GM18858 (cell line): Measurements from ENCODE around the gene TEX22.

Experiments
- ATAC-seq: cut with Tn5 transposase; IDR thresholded peaks from one replicate; pipeline ENCODE4 v1.9.1; 2021; ENCODE audit not compliant: unreplicated experiment

Gene TEX22

GRCh38 chr14:105455086-105455640 is 56.8 kb downstream of the TEX22 start:
- no peak for ATAC-seq

DNA sequence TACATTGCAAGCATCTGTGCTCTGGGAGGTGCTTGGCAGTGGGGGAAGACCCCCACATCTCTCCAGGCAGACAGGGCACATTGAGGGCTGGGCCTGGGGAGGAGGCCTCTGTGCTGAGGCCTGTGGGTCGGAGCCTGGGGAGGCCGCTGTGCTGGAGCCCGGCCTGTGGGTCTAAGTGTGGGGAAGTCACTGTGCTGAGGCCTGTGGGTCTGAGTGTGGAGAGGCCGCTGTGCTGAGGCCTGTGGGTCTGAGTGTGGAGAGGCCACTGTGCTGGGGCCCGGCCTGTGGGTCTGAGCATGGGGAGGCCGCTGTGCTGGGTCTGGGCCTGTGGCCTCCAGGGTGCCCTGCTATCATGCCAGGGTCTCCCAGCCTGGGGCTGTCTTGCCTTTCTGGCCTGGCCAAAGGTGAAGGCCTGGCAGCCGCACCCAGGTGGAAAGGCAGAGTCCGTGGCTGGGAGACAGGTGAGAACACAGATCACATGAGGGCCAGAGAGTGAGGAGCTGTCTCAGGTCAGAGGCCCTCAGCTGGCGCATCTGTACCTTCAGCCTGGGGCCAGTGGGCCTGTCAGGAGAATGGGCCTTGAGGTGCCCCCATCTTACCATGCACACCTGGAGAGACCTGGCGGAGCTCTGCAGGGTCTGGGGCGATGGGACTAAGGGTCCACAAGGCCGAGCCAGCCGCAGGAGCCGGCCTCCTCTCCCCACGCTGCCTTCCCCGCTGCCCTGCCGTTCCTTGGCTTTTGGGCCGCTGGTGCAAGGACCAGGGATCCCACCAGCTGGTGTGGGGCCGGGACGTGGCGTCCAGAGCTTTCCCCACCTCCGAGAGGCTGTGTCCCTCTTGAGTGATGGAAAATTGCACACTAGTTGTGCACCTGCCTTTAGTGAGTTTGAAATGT is 57.7 kb downstream of the TEX22 start:
- ATAC-seq = no peak

DNA sequence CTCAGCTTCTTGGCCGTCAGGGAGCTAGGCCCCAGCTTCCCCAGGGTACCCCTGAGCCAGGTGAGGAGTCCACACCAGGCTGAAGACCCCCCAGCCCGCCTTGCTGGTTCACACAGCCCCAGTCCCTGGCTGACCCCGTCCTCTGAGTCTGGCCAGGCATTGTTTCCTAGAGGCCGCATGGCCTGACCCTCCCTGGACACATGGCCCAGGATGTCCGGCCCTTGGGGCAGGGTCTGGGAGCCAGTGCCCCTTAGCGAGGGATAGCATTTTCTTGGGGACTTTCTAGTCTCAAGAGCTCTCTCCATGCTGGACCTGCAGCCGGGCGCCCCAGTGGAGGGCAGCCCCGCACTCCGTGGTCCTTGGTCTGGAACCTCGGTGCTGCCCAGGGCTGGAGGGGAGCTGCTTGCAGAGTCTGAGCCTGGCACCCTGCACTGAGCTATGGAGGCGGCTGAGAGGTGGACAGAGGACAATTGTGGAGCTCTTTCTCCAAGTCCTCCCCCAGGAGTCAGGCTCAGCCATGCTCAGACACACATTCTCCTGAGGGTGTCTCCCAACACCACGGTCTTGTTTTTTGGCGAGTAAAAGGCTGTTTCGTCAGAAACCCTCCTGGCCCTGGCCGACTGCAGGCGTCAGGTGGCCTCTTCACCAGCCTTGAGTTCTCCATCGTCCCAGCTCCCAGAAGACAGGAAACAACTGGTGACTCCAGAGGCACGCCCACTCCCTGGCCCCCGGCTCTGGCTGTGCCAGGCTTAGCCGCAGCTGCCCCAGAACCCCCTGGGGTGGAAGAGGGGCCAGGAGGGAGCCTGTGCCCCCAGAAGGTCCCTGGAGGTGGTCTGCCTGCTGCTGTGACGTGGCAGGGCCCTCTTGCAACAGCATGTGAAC is 58.6 kb downstream of the TEX22 start:
- ATAC-seq = no peak

DNA sequence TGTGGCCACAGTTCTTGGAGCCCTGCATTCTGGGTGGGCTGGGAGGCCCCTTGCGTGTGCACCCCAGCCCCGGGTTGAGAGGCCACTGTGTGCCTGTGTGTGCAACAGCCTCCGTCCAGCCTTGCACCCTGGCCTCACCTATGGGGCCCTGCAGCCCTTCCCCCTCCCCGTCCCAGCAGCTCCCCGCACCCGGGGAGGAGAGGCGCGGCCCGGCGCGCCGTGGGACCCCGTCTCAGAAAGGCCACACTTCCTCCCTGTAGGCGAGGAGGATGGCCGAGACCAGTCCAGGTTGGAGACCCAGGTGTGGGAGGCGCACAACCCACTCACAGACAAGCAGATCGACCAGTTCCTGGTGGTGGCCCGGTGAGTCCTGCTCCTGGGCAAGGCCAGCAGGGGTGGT is 59.7 kb downstream of the TEX22 start:
- ATAC-seq = no peak

DNA sequence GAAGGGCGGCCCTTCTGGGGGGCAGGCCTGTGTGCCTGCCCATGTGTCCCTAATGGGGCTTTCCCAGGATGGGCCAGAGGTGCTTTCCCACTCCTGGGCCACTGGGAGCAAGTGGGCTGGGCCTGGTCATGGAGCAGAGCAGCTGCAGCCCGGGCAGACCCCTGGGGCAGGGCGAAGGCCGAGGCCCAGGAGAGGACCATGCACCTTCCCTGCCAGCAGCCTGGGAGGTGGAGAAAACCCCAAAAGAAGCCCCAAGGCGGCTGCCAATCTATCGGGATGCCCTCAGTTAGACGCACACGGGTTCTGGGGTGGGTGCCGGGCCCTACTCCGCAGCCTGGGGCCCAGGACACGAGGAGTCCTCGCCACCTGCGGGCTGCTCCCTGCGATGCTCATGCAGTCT is 60.2 kb downstream of the TEX22 start:
- no peak for ATAC-seq

DNA sequence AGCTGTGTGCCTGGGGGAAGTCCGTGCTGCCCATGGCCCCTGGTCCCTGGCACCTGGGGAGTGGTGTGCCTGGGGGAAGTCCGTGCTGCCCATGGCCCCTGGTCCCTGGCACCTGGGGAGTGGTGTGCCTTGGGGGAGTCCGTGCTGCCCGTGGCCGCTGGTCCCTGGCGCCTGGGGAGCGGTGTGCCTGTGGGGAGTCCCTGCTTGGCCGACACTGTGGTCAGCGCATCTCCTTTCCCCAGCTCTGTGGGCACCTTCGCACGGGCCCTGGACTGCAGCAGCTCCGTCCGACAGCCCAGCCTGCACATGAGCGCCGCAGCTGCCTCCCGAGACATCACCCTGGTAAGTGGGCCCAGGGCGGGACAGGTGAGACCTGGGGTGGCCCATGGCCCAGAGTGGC is 61.8 kb downstream of the TEX22 start:
- ATAC-seq = no peak

DNA sequence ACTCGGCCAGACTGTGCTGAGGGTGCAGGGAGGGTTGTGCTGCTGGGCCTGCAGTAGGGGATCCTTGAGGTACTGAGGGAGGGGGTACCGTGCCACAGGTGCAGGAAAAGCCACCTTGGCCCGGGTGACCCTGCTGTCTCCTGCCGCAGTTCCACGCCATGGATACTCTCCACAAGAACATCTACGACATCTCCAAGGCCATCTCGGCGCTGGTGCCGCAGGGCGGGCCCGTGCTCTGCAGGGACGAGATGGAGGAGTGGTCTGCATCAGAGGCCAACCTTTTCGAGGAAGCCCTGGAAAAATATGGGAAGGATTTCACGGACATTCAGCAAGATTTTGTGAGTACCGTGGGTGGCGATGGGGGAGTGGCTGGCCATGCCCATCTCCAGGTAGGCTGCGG is 62.3 kb downstream of the TEX22 start:
- no peak for ATAC-seq

DNA sequence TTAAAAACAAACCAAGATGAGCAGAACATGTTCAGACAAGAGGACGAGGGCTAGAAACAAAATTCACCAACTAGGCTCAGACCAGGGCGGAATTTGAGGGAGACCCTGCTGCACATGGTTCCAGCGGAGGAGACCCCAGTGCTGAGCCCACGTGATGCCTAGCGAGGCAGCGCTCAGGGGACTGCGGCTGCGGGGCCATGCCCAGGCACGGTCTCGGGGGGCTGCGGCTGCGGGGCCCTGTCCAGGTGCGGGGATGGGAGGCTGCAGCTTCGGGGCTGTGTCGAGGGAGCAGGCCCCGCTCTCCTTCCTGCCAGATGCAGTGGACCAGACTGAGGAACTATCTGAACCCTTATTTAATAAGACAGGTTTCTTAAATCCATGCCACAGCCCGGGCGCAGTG is 63.6 kb downstream of the TEX22 start:
- ATAC-seq = no peak
